C1 segment of cervical spinal cord (tissue), 14 donors: ENCODE results near the gene DNAH9.
"Not testable (repeated sequence)": the region's sequence is repeated elsewhere in the genome, so short reads cannot be mapped to it uniquely, and the experiment has no call there.

ENCODE experiments used
- DNase-seq, 14 donors: peaks; one replicate each; lab custom pipeline; 2025; lab: John Stamatoyannopoulos, UW

Gene DNAH9

GRCh38 chr17:11954936-11955335, 356.7 kb downstream of the DNAH9 start:
- DNase-seq = no peak

- DNase-seq = no peak
Observed at GRCh38 chr17:11969565-11969964, 371.3 kb downstream of the DNAH9 start.

GRCh38 chr17:11972741-11973140, 374.5 kb downstream of the DNAH9 start:
- not testable (repeated sequence) for DNase-seq

GRCh38 chr17:11979795-11980194, 381.5 kb downstream of the DNAH9 start:
- DNase-seq = no peak

- DNase-seq = no peak
Observed at GRCh38 chr17:11980813-11981212, 382.5 kb downstream of the DNAH9 start.

- DNase-seq = no peak
Observed at GRCh38 chr17:11981862-11982261, 383.6 kb downstream of the DNAH9 start.

- DNase-seq = no peak
Observed at GRCh38 chr17:11986179-11986941, 388.1 kb downstream of the DNAH9 start.

GRCh38 chr17:11986942-11987329, 388.7 kb downstream of the DNAH9 start:
- DNase-seq = peak in 1 of 14 donors; percentile 7

GRCh38 chr17:11990363-11990983, 392.2 kb downstream of the DNAH9 start:
- no peak for DNase-seq

- DNase-seq = no peak
Observed at GRCh38 chr17:11991461-11991860, 393.2 kb downstream of the DNAH9 start.

GRCh38 chr17:11996722-11997146, 398.5 kb downstream of the DNAH9 start:
- DNase-seq = peak in 4 of 14 donors; percentile 57 to 79 (median 72)

- peak; percentile 36 to 95 (median 90) for DNase-seq
Observed at GRCh38 chr17:11997147-11997971, 399.1 kb downstream of the DNAH9 start, which contains the start of gene ZNF18. Gene ZNF18 (minus strand): TSS chr17:11997475. CDS start chr17:11992829, 4,646 bp downstream.

GRCh38 chr17:11997972-11998233, 399.6 kb downstream of the DNAH9 start:
- DNase-seq = peak in 1 of 14 donors; percentile 35

GRCh38 chr17:11999696-12000095, 401.4 kb downstream of the DNAH9 start:
- no peak for DNase-seq

- DNase-seq = peak in 1 of 14 donors; percentile 61
Observed at GRCh38 chr17:12007466-12007865, 409.2 kb downstream of the DNAH9 start.
